HEK293T (cell line): ENCODE measurements around the gene TSPOAP1.

Source experiments
- ARNT ChIP-seq: fragments of 450-650 bp; IDR thresholded peaks from 2 replicates; pipeline ENCODE4 v1.6.1; 2017; ENCODE audit warnings: mild to moderate bottlenecking
- BHLHE40 ChIP-seq: fragments of 450-650 bp; IDR thresholded peaks from 2 replicates; pipeline ENCODE4 v1.6.1; 2016; ENCODE audit warnings: mild to moderate bottlenecking, moderate library complexity, borderline replicate concordance
- FOXK2 ChIP-seq: fragments of 450-650 bp; IDR thresholded peaks from 2 replicates; pipeline ENCODE4 v1.6.1; 2016; ENCODE audit warnings: mild to moderate bottlenecking
- HDGF ChIP-seq: fragments of 450-650 bp; IDR thresholded peaks from 2 replicates; pipeline ENCODE4 v1.6.1; 2017; ENCODE audit warnings: antibody characterized with exemption, borderline replicate concordance
- SP1 ChIP-seq: fragments of 450-650 bp; IDR thresholded peaks from 2 replicates; pipeline ENCODE4 v1.6.1; 2017
- SUZ12 ChIP-seq: fragments of 450-650 bp; IDR thresholded peaks from 2 replicates; pipeline ENCODE4 v1.6.1; 2016; ENCODE audit warnings: mild to moderate bottlenecking
- TARDBP ChIP-seq: fragments of 450-650 bp; IDR thresholded peaks from 2 replicates; pipeline ENCODE4 v1.6.1; 2016
- ZNF384 ChIP-seq: fragments of 450-650 bp; IDR thresholded peaks from 2 replicates; pipeline ENCODE4 v1.6.1; 2016

DNA sequence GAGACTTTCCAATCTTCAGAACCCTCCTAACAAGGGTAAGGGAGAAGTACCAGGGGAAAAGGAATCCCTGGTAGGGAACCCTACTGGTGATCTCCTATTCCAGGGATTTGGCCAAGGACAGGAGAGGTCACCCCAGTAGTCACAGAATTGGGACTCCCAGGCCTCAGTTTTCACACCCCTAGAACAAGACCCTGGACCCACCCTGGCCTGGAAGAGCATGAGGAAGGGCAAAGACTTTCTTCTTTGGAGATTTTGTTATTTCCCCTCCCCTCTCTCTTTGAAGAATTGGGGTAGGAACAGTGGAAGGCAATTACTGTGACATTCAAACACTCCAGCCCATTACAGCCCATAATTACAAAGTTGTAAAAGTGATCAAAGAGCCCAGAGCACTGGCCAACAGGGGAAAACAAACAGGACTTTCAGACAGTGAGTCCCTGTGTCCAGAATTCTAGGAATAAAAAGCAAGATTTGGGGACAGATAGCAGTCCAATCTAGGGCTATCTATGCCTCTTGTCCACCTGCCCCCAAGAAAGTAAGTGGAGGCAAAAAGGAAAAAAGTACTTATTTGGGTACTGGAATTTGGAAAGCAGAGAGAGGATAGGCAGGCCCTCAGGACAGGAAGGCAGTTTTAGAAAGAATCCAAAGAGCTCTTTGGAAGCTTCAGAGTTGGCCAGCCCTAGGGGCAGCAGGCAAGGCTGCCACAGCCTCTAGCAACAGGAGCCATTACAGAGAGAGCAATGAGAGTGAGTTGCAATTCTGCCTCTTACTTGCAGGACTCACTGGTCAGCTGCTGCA lies 36.8 kb upstream of the TSPOAP1 start:
- TF ChIP-seq SP1 (no peak), SUZ12 (no peak), HDGF (no peak), BHLHE40 (no peak), ZNF384 (no peak), ARNT (no peak), FOXK2 (no peak), TARDBP (no peak)
